ENCODE measurements around the gene TLK2.

DNA sequence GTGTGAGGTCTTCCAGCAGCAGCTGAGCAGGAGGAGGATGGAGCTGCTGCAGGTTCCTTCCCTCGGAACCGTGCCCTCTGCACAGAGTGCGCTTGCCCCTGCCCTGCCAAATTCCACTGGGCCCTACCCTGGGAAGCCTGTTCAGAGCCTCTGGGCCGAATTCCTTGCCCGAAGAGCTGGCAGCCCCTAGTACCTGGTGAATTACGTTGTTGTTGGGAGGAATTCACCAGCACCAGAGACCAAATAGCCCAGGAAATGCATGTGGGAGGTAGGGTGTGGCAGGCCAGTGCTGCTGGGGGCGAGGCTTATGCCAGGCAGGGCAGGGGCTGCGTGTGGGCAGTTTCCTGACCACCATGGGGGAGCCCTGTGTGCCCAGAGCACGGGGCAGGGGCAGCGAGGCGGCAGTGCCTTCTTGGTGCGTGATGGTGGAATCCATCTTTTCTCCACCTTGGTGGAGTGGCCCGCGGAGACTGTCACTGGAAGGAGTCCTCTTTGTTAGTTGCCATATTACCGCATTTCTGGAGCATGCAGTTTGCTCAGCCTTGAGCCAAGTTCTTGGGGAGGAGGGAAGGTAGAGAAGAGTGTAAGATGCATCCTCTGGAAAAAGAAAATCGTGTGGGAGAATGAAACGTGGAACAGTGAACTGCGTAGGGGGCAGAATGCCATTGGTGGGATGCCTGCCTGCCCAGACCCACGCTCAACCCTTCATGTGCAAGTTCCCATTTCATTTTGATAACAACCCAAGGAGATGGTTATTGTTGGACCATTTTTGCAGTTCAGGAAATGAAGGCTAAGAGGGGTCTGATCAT, 151.1 kb downstream of the TLK2 start:
- TF ChIP-seq, protein P1, sequence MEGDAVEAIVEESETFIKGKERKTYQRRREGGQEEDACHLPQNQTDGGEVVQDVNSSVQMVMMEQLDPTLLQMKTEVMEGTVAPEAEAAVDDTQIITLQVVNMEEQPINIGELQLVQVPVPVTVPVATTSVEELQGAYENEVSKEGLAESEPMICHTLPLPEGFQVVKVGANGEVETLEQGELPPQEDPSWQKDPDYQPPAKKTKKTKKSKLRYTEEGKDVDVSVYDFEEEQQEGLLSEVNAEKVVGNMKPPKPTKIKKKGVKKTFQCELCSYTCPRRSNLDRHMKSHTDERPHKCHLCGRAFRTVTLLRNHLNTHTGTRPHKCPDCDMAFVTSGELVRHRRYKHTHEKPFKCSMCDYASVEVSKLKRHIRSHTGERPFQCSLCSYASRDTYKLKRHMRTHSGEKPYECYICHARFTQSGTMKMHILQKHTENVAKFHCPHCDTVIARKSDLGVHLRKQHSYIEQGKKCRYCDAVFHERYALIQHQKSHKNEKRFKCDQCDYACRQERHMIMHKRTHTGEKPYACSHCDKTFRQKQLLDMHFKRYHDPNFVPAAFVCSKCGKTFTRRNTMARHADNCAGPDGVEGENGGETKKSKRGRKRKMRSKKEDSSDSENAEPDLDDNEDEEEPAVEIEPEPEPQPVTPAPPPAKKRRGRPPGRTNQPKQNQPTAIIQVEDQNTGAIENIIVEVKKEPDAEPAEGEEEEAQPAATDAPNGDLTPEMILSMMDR (IDR thresholded peaks at IDR 0.05): no peak
- TF ChIP-seq ZFX (IDR thresholded peaks at IDR 0.05; ENCODE audit: borderline replicate concordance): no peak
